Tibial nerve (tissue), 3 donors: ENCODE data around the gene ASIC3.

ENCODE experiments used
- POLR2A ChIP-seq, 2 donors: fragments of 450-650 bp; IDR thresholded peaks; one replicate each; pipeline ENCODE4 v1.6.1; 2017; ENCODE audit warnings: antibody characterized with exemption in 2 of 2, mild to moderate bottlenecking in 2 of 2, moderate library complexity in 2 of 2
- TF ChIP-seq, protein P1 (sequence below), 5 experiments: fragments of 200-600 bp in 3 of 5; fragments of 450-650 bp in 2 of 5; sonication (generic) in 3 of 5; IDR thresholded peaks; one replicate each; pipeline ENCODE4 v1.5.1; 2016 to 2019; ENCODE audit warnings: antibody characterized with exemption in 5 of 5, mild to moderate bottlenecking in 3 of 5, moderate library complexity in 2 of 5

DNA sequence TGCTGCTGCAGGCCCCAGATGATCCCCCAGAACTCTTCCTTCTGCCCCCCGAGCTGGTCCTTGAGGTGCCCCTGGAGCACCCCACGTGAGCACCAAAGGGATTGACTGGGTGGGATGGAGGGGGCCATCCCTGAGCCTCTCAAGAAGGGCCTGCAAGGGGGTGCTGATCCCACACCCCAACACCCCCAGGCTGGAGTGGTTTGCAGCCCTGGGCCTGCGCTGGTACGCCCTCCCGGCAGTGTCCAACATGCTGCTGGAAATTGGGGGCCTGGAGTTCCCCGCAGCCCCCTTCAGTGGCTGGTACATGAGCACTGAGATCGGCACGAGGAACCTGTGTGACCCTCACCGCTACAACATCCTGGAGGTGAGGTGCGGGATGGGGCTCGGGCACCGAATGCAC is 49.3 kb upstream of the ASIC3 start:
- TF ChIP-seq, protein P1, sequence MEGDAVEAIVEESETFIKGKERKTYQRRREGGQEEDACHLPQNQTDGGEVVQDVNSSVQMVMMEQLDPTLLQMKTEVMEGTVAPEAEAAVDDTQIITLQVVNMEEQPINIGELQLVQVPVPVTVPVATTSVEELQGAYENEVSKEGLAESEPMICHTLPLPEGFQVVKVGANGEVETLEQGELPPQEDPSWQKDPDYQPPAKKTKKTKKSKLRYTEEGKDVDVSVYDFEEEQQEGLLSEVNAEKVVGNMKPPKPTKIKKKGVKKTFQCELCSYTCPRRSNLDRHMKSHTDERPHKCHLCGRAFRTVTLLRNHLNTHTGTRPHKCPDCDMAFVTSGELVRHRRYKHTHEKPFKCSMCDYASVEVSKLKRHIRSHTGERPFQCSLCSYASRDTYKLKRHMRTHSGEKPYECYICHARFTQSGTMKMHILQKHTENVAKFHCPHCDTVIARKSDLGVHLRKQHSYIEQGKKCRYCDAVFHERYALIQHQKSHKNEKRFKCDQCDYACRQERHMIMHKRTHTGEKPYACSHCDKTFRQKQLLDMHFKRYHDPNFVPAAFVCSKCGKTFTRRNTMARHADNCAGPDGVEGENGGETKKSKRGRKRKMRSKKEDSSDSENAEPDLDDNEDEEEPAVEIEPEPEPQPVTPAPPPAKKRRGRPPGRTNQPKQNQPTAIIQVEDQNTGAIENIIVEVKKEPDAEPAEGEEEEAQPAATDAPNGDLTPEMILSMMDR (IDR thresholded peaks at IDR 0.05): no peak
- TF ChIP-seq POLR2A (IDR thresholded peaks at IDR 0.05): no peak
